GM21526 (cell line): ENCODE data around the gene ATP9B.

ENCODE experiments used
- ATAC-seq: cut with Tn5 transposase; IDR thresholded peaks from one replicate; pipeline ENCODE4 v1.9.1; 2021; ENCODE audit warnings: moderate library complexity; ENCODE audit not compliant: unreplicated experiment, low FRiP score

ATP9B gene

DNA sequence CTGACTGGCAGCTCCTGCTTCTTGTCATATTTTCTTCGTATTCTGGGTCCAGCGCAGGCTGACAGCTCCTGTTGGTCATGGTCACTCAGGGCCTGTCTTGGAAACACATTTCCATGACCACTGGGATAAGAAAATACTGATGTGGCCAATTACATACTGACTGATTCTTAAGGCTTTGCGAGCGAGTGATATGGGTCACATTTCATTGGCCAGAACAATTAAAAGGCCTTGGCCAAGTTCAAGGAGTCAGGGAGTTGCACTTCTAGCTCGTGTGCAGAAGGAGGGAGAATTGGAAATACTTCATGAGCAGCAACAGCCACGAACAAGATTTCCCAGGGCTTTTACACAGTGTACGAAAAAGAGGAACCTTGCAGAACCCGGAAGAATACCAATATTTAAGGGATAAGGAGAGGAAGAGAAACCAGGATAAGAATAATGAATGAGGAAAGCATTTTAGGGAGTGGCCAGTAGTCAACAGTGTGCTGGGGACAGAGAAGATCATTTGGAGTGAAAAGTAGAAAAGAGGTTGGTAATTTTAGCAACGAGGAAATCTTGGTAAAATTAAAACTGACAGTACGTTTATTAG is 149.5 kb downstream of the ATP9B start:
- ATAC-seq, result no peak

GRCh38 chr18:79221136-79221535 is 151.9 kb downstream of the ATP9B start:
- ATAC-seq, result no peak

DNA sequence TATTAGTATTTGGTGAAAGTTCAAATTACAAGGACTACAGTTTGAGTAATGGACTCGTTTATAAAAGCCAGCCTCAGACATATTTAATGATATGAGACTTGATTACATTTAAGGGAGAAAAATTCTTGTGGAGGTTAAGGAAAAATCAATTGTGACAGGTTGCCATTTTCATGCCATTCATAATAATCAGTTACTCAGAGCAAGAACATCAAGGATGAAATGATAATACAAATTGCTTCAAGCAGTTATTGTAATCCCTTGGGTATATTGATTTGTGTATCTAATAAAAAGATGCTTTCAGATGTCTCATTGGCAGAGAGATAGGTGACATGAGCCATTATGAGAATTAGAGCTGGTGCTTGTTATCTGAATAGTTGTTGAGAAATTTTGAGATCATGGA is 153.6 kb downstream of the ATP9B start:
- ATAC-seq, result no peak

GRCh38 chr18:79223431-79223830 is 154.2 kb downstream of the ATP9B start:
- no peak for ATAC-seq

GRCh38 chr18:79224381-79224780 is 155.2 kb downstream of the ATP9B start:
- ATAC-seq, result no peak

GRCh38 chr18:79227621-79228020 is 158.4 kb downstream of the ATP9B start:
- no peak for ATAC-seq

- ATAC-seq, result no peak
Measured at GRCh38 chr18:79229431-79229830, 160.2 kb downstream of the ATP9B start.

DNA sequence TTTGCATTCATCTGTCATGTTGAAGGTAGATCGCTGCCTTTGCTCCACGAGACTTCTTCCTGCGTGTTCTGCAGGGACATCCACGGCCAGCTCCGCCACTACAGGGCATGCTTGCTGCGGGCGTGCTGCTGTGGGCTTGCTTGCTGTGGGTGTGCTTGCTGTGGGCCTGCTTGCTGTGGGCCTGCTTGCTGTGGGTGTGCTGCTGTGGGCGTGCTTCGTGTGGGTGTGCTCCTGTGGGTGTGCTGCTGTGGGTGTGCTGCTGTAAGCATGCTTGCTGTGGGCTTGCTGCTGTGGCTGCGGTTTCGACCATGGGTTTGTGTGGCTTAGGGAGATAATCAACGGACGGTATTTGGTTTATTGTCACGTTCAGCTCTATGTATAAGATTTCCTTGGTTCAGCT is 165.2 kb downstream of the ATP9B start:
- ATAC-seq, result no peak

GRCh38 chr18:79239631-79240030 is 170.4 kb downstream of the ATP9B start:
- ATAC-seq, result no peak

- ATAC-seq, result no peak
Measured at GRCh38 chr18:79241755-79242154, 172.6 kb downstream of the ATP9B start.

DNA sequence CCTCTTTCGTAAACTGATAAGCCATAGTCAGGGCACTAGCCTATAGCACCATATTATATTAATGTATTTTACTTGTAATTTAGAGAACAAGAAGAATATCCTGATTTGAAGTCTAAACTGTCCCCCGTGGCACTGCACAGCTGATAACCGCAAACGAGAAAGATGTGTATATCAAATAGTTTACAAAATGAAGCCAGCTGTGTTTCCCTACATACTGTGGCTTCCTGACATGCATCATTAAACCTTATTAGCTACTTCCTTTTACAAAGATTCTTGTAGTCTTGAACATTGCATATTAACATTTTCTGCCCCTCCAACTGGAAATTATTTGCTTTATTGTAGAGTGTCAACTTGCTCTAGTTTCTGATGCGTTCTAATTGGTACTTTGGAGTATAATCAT is 173.1 kb downstream of the ATP9B start:
- no peak for ATAC-seq

GRCh38 chr18:79245517-79246001 is 176.4 kb downstream of the ATP9B start:
- ATAC-seq, result no peak

DNA sequence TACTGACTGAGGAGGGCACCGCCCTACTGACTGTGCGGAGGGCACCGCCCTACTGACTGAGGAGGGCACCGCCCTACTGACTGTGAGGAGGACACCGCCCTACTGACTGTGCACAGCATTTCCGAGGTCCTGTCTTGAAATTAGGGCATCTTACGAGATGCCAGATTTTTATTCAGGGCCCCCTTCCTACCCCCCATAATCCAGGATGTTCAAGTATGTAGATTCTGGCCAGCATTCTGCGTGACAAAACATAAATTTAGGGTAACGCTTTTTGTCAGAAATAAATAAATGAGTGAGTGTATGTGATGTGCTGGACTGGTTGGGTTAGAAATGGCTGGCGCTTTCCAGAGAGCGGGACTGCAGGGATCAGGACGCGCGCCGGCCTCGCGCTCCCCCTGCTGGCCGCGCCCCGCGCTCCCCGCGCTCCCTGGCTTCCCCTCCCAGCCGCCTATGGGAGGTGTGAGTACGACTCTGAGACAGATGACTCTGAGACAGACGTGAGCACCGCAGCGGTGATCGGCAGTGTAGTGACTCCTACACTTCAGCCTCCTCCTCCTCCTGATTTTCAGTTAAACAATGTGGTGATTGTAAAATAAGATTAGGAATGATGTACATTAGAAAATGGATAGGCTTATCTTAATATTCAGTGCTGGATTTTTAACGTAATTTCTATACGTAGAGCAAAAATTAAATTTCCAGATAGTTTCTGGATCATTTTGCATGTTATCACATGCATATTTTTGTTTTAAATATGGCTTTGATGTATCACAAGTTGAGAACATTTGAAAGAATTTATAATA is 177.3 kb downstream of the ATP9B start:
- ATAC-seq, result peak; percentile 97

- no peak for ATAC-seq
Measured at GRCh38 chr18:79248495-79249060, 179.4 kb downstream of the ATP9B start.

DNA sequence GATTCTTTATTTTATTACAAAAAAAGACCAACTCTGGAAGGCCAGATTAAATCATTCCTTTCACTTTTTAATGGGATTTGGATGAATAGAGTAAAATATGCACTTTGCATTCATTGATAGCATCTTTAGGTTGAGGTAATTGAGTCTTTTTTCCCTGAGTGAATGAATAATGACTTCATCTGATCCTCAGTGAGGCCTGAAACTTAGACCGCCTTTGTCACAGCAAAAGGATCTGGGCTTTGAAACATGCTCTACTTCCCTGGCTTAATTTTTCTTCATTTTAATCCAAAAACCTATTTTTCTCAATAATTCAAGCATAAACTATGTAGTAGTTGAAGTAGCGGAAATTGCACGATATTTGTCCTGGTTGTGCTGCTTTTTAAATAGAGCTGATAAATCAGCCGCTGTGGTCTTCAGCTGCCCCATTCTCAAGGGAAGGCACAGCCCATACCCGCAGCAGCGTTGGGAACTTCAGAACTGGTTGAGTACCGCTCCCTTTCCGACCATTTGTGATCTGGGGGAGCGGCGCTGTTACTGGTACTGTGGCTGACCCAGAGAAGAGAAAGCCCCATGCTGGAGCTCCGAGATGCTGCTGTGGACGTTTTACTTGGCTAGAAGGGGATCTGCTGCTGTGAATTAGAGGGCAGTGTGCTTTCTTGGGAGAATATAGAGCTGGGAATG is 181.2 kb downstream of the ATP9B start:
- ATAC-seq, result no peak

DNA sequence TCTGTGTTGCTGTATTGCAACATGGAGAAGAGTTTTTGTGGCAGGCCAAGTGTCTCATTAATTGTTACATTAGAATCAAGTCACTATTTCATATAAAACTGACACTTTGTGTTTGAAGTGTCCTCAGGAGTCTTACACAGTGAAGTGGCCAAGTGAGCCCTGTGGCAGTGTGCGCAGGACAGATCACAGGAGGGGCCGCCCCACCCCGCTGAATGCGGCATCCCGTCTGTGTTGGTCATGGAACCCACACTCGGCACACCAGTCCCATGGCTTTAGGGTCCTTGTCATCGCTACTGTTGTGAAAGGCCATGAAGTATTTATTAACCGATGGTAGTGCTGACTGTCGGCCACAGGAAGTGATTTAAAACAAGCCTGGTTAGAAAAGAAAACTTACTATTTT is 181.8 kb downstream of the ATP9B start:
- ATAC-seq, result no peak

- ATAC-seq, result peak; percentile 78
Measured at GRCh38 chr18:79252904-79253633, 183.9 kb downstream of the ATP9B start.

DNA sequence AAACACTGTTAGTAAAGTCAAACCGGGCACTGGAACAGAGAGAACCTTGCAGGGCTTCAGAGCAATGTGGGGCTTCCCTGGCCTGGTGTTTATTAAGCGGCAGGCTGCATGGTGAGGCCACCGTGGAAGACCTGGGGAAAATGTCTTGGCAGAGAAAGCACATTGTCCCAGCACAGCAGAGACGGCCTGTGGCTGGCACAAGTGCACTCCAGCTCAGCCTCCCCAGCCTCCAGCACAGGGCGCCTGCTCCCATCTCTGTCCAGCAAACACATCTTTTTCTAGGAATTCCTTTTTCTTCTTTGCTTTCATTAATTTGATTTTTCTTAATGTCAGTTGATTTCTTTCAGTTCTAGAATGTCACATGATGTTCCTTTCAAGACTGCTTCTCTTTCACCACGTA is 188.3 kb downstream of the ATP9B start:
- no peak for ATAC-seq

DNA sequence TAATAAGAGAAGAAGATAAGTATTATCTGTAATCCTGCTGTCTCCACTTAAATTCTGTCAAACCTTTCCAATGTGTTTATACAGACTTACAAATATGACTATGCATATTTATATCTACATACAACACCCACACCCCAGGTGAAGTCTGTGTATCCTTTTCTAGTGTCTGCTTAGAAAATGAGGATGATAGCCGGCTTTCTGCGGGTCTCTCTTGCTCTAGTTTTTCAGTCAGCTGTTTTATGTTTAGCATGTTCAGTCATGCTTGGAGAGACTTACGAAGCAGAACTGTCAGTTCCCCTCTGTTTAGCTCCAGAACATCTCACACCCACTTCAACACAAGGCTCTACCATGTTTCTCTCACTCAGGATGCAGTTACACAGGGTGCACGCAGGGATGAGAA is 189.3 kb downstream of the ATP9B start:
- ATAC-seq, result peak; percentile 62

DNA sequence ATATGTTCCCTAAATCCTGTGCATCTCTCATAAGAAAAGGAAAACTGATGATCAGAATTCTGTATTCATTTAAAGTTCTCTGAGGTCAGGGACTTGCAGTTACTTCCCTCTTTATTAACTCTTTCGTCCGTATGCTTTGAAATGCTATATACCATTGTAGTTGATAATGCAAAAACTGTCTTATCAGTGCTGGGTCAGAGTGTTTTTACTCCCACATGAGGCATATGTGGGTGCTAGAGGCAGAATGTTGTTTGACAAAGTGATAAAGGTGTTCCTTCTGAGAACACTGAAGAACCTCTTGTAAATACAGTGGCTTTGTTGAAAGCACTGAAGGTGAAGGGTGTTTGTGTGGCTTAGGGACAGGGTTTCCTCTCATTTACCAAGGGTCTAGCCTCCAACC is 190.0 kb downstream of the ATP9B start:
- no peak for ATAC-seq

- peak; percentile 58 for ATAC-seq
Measured at GRCh38 chr18:79260023-79260422, 190.8 kb downstream of the ATP9B start.
